ENCODE data around the gene ZBTB7C.

DNA sequence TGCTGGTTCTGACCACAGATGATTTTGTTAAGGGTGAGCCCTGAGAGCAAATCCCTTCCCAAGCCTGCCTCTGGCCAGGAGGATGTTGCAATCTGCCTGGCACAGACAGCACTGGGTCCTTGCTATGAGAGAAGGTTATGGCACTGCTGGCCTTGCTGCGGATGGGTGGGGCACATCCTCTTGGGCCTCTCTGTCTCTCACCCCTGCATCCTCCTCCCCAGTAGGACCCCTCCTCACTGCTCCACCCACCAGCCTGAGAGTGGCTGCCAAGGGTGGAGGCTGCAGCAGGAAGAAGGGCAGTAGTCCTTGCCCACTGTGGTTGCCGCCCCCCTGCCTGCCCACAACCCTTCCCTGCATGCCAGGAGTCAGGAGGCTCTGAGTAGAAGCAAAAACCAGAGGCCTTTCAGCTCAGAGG lies 180.9 kb downstream of the ZBTB7C start:
- TF ChIP-seq EZH2 (IDR thresholded peaks at IDR 0.05; ENCODE audit: borderline replicate concordance, low read depth, low read length, poor library complexity, severe bottlenecking) = no peak
- TF ChIP-seq, protein P1, sequence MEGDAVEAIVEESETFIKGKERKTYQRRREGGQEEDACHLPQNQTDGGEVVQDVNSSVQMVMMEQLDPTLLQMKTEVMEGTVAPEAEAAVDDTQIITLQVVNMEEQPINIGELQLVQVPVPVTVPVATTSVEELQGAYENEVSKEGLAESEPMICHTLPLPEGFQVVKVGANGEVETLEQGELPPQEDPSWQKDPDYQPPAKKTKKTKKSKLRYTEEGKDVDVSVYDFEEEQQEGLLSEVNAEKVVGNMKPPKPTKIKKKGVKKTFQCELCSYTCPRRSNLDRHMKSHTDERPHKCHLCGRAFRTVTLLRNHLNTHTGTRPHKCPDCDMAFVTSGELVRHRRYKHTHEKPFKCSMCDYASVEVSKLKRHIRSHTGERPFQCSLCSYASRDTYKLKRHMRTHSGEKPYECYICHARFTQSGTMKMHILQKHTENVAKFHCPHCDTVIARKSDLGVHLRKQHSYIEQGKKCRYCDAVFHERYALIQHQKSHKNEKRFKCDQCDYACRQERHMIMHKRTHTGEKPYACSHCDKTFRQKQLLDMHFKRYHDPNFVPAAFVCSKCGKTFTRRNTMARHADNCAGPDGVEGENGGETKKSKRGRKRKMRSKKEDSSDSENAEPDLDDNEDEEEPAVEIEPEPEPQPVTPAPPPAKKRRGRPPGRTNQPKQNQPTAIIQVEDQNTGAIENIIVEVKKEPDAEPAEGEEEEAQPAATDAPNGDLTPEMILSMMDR (conservative IDR thresholded peaks at IDR 0.05; ENCODE audit: low read depth, low read length) = no peak
